Psoas muscle (tissue), 8 donors: Measurements from ENCODE around the gene UBA5. TPM values are rescaled to one million over a fixed set of nuclear protein-coding genes. Genes with fewer than 3 reads are reported as not detected.

Source experiments
- ATAC-seq, 4 donors: fragments of 200-7000 bp; cut with Tn5 transposase; one replicate each; pipeline ENCODE4 v1.9.1; 2020; ENCODE audit warnings: moderate library complexity in 3 of 4, mild to moderate bottlenecking in 2 of 4
- DNase-seq, 2 donors: peaks; one replicate each; pipeline ENCODE4 v3.0.0-alpha.2; 2020
- H3K27ac ChIP-seq: fragments of 200-600 bp; one replicate; pipeline ENCODE4 v1.8.0; 2022
- H3K27me3 ChIP-seq, 3 donors: fragments of 200-600 bp in 1 of 3; one replicate each; pipeline versions ENCODE4 v1.6.1 to v1.8.0; 2013 to 2022; ENCODE audit warnings: low read length in 2 of 3, mild to moderate bottlenecking in 2 of 3, moderate library complexity in 1 of 3; ENCODE audit not compliant: insufficient read depth in 3 of 3
- H3K36me3 ChIP-seq, 2 donors: fragments of 200-600 bp in 1 of 2; one replicate each; pipeline versions ENCODE4 v1.6.1 to v1.8.0; 2013 to 2022; ENCODE audit warnings: low read depth in 1 of 2, mild to moderate bottlenecking in 1 of 2, moderate library complexity in 1 of 2; ENCODE audit not compliant: insufficient read depth in 1 of 2
- H3K4me1 ChIP-seq: fragments of 200-600 bp; one replicate; pipeline ENCODE4 v1.8.0; 2022
- H3K4me3 ChIP-seq: fragments of 200-600 bp; one replicate; pipeline ENCODE4 v1.8.0; 2022; ENCODE audit warnings: mild to moderate bottlenecking
- H3K9me3 ChIP-seq: fragments of 200-600 bp; one replicate; pipeline ENCODE4 v1.8.0; 2022
- WGBS, 3 donors: extraction: QIAGEN DNeasy Blood & Tissue Kit; methylation state at CpG; one replicate each; pipeline versions ENCODE4 v1.1.6 to v1.1.7; 2013; 5-methylcytosine and 5-hydroxymethylcytosine counted together
- intact Hi-C, 2 donors: fragments of 100-400 bp; cut with DNase I; formaldehyde crosslinking; loops; one replicate each; pipeline versions ENCODE4 v1.11.0 to v1.14.2; 2022
- polyA plus RNA-seq, 3 donors: library from polyadenylated mRNA; stranded (reverse); fragments of 200-250 nt; gene quantifications; one replicate each; pipeline ENCODE4 v1.2.3, GENCODE V29; 2013
- total RNA-seq, 4 donors: library from RNA; stranded (reverse); fragmentation: NEBNext Ultra II Directional in 2 of 4; extraction: Animal tissue kit (Norgen Biotek cat#: 25700) in 2 of 4; gene quantifications; one replicate each; pipeline versions ENCODE4 v1.2.1 to v1.2.4, GENCODE V29; 2021 to 2023
- TF ChIP-seq, protein P1 (sequence below): fragments of 200-600 bp; IDR thresholded peaks from one replicate; pipeline ENCODE4 v1.8.0; 2022; ENCODE audit warnings: antibody characterized with exemption
- donor health status: healthy with polysubstance abuse.
- donor health status: DM: no; HTN: no; CAD: no; lungs with moderate emphysema.
- donor health status: Bipolar disorder and iron deficiency.
- donor health status: healthy.
- donor health status: DM: yes; HTN: yes; CAD: no.
- donor health status: DM: no; HTN: no; CAD: no.
- donor health status: DM: no; HTN: no; CAD: no.
- donor health status: DM: yes; HTN: yes; CAD: no.

Gene UBA5
- total and polyA plus RNA-seq, 7 donors, result 16.2 to 31.1 (median 25.3) TPM

- TF ChIP-seq, protein P1, sequence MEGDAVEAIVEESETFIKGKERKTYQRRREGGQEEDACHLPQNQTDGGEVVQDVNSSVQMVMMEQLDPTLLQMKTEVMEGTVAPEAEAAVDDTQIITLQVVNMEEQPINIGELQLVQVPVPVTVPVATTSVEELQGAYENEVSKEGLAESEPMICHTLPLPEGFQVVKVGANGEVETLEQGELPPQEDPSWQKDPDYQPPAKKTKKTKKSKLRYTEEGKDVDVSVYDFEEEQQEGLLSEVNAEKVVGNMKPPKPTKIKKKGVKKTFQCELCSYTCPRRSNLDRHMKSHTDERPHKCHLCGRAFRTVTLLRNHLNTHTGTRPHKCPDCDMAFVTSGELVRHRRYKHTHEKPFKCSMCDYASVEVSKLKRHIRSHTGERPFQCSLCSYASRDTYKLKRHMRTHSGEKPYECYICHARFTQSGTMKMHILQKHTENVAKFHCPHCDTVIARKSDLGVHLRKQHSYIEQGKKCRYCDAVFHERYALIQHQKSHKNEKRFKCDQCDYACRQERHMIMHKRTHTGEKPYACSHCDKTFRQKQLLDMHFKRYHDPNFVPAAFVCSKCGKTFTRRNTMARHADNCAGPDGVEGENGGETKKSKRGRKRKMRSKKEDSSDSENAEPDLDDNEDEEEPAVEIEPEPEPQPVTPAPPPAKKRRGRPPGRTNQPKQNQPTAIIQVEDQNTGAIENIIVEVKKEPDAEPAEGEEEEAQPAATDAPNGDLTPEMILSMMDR, result no peak
- H3K27ac ChIP-seq, result no peak overlapping the region
- no peak overlapping the region for H3K4me3 ChIP-seq
- no peaks in the 10 kb centered on the region for H3K27me3 ChIP-seq
- DNase-seq (no peak), ATAC-seq (no peak)
- intact Hi-C loops, result loop anchor here in 1 of 2 donors (10.0 kb wide), 1 partner anchor 180 kb away; no protein-coding TSS in a partner anchor
- no peaks in the 10 kb centered on the region for H3K9me3 ChIP-seq
- 69 to 84% (median 81%) methylated on average over 4 of the region's 4 CpGs for WGBS, 3 donors
- H3K36me3 ChIP-seq, result peaks cover 2 to 100% of the 10 kb centered on the region in 2 donors
- H3K4me1 ChIP-seq, result no peaks in the 10 kb centered on the region
These were observed 34.9 kb downstream of the UBA5 start for GRCh38 chr3:132694991-132695390.

DNA sequence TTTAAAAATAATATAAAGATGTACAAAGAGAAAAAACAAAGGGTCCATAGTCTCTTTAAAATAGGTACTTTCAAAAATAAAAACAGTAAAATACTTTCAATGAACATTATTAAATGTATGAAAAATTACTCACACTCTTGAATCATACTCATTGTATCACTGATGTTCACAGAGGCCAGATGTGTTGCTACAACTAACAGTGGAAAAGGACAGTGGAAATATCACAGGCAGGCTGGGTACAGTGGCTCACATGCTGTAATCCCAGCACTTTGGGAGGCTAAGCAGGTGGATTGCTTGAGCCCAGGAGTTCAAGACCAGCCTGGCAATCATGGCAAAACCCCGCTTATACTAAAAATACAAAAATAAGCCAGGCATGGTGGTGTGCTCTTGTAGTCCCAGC is 35.3 kb downstream of the UBA5 start:
- H3K4me1 ChIP-seq, result no peaks in the 10 kb centered on the region
- DNase-seq (no peak), ATAC-seq (no peak)
- H3K4me3 ChIP-seq, result no peak overlapping the region
- peaks cover 2 to 100% of the 10 kb centered on the region in 2 donors for H3K36me3 ChIP-seq
- TF ChIP-seq, protein P1, result no peak
- no peaks in the 10 kb centered on the region for H3K9me3 ChIP-seq
- H3K27ac ChIP-seq, result no peak overlapping the region
- intact Hi-C loops, result loop anchor here in 1 of 2 donors (10.0 kb wide), 1 partner anchor 181 kb away; no protein-coding TSS in a partner anchor
- no peaks in the 10 kb centered on the region for H3K27me3 ChIP-seq
- WGBS, 3 donors, result 92 to 96% (median 94%) methylated on average over 1 of the region's 1 CpG

GRCh38 chr3:132703733-132704132 is 43.6 kb downstream of the UBA5 start:
- ATAC-seq, result no peak
- intact Hi-C loops, result loop anchor here in 1 of 2 donors (5.0 to 10.0 kb wide), 2 partner anchors 36 to 951 kb away; no protein-coding TSS in a partner anchor
- Histone ChIP-seq H3K9me3 (no peaks in the 10 kb centered on the region), H3K27ac (no peak overlapping the region), H3K36me3 (peaks cover 3 to 98% of the 10 kb centered on the region in 2 donors), H3K27me3 (no peaks in the 10 kb centered on the region), H3K4me1 (no peaks in the 10 kb centered on the region), H3K4me3 (no peak overlapping the region)
- TF ChIP-seq, protein P1, result no peak
- WGBS, 3 donors, result 65 to 90% (median 71%) methylated on average over 2 of the region's 2 CpGs
- no peak for DNase-seq

DNA sequence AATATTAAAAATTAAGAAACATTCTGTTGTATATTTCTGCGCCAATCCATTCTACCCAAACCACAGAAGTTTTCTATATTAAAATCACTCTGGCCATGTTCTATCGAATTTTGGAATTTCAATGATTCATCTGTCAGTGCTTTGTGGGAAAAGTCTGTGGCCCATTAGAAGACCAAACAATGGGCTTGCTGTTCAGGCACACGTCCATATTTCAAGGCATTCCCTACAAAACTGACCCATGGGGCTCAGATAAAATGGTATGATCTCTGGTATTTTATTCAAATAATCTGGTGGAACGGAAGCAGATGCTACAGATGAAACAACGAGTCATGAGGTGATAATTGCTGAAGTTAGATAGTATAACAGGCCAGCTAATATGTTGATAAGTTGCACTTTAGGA is 49.6 kb downstream of the UBA5 start:
- 81 to 90% (median 85%) methylated on average over 5 of the region's 5 CpGs for WGBS, 3 donors
- TF ChIP-seq, protein P1, result no peak
- H3K27me3 ChIP-seq, result no peaks in the 10 kb centered on the region
- H3K4me3 ChIP-seq, result no peak overlapping the region
- H3K27ac ChIP-seq, result no peak overlapping the region
- DNase-seq, result no peak
- intact Hi-C loops, result loop anchor here (10.0 kb wide), 2 partner anchors 45 to 945 kb away; partner anchors contain the start of gene UBA5 (in 1 of the 2)
- H3K36me3 ChIP-seq, result peaks cover 0 to 93% of the 10 kb centered on the region in 2 donors
- H3K9me3 ChIP-seq, result no peaks in the 10 kb centered on the region
- ATAC-seq, result no peak
- H3K4me1 ChIP-seq, result no peaks in the 10 kb centered on the region

DNA sequence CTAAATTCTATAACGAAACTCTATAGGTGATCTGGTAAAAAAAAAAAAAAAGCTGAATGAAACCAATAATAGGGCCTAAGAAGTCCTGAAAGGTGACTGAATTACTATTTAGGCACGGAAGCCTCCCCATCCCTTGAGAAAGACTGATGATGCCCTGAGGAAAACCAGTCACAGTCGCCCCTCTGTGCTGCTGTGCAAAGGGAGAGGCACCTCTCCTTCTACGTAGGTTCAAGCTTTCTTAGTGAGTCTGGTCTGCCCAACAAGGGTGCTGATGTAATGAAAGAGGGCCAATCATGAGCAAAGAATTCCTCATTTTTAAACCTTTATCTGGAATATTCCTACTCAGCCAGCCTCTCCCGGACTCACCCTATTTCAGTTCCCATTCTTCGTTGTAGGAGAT is 50.2 kb downstream of the UBA5 start:
- no peak for ATAC-seq
- WGBS, 3 donors, result 93 to 96% (median 95%) methylated on average over 6 of the region's 6 CpGs
- no peaks in the 10 kb centered on the region for H3K9me3 ChIP-seq
- H3K4me1 ChIP-seq, result no peaks in the 10 kb centered on the region
- intact Hi-C loops, result loop anchor here in 1 of 2 donors (10.0 kb wide), 1 partner anchor 46 kb away; the partner anchor contains the start of gene UBA5
- H3K4me3 ChIP-seq, result no peak overlapping the region
- peaks cover 0 to 93% of the 10 kb centered on the region in 2 donors for H3K36me3 ChIP-seq
- H3K27ac ChIP-seq, result no peak overlapping the region
- no peaks in the 10 kb centered on the region for H3K27me3 ChIP-seq
- no peak for DNase-seq
- TF ChIP-seq, protein P1, result no peak
